DLD1 (cell line): Measurements from ENCODE around the gene CAST.

Experiments used
- in situ Hi-C: cut with HindIII; loops from 2 replicates; pipeline ENCODE4 v1.10.0; 2017; ENCODE audit warnings: low sequenced_read_pairs

Gene CAST

GRCh38 chr5:96664669-96665068 is 2.5 kb downstream of the CAST start:
- in situ Hi-C loops = loop anchor here (5.0 kb wide), 1 partner anchor 78 kb away; no protein-coding TSS in a partner anchor

GRCh38 chr5:96668725-96669124 is 6.5 kb downstream of the CAST start:
- in situ Hi-C loops = loop anchor here (5.0 kb wide), 1 partner anchor 74 kb away; no protein-coding TSS in a partner anchor

- in situ Hi-C loops = loop anchor here (5.0 to 10.0 kb wide), 2 partner anchors 55 to 72 kb away; no protein-coding TSS in a partner anchor
Observed at GRCh38 chr5:96669909-96670308, 7.7 kb downstream of the CAST start.

GRCh38 chr5:96671441-96671840 is 9.3 kb downstream of the CAST start:
- in situ Hi-C loops = loop anchor here (10.0 kb wide), 1 partner anchor 57 kb away; no protein-coding TSS in a partner anchor

GRCh38 chr5:96673127-96673526 is 11.0 kb downstream of the CAST start:
- in situ Hi-C loops = loop anchor here (10.0 kb wide), 1 partner anchor 58 kb away; no protein-coding TSS in a partner anchor

- in situ Hi-C loops = loop anchor here (10.0 kb wide), 1 partner anchor 61 kb away; no protein-coding TSS in a partner anchor
Observed at GRCh38 chr5:96675882-96676281, 13.7 kb downstream of the CAST start.

- in situ Hi-C loops = loop anchor here (10.0 kb wide), 1 partner anchor 63 kb away; no protein-coding TSS in a partner anchor
Observed at GRCh38 chr5:96677496-96677895, 15.3 kb downstream of the CAST start.

- in situ Hi-C loops = loop anchor here (10.0 kb wide), 1 partner anchor 64 kb away; no protein-coding TSS in a partner anchor
Observed at GRCh38 chr5:96679293-96679692, 17.1 kb downstream of the CAST start.

GRCh38 chr5:96680759-96681470 is 18.7 kb downstream of the CAST start:
- in situ Hi-C loops = no loop called here

- in situ Hi-C loops = no loop called here
Observed at GRCh38 chr5:96683392-96683791, 21.2 kb downstream of the CAST start.

GRCh38 chr5:96683810-96684209 is 21.6 kb downstream of the CAST start:
- in situ Hi-C loops = no loop called here

GRCh38 chr5:96687080-96687479 is 24.9 kb downstream of the CAST start:
- in situ Hi-C loops = no loop called here

GRCh38 chr5:96687812-96688453 is 25.8 kb downstream of the CAST start:
- in situ Hi-C loops = no loop called here

- in situ Hi-C loops = no loop called here
Observed at GRCh38 chr5:96690861-96691260, 28.7 kb downstream of the CAST start.

GRCh38 chr5:96691503-96692303 is 29.5 kb downstream of the CAST start:
- in situ Hi-C loops = no loop called here

GRCh38 chr5:96692441-96692840 is 30.3 kb downstream of the CAST start:
- in situ Hi-C loops = no loop called here

GRCh38 chr5:96699186-96699820 is 37.1 kb downstream of the CAST start:
- in situ Hi-C loops = no loop called here

GRCh38 chr5:96702503-96703383 is 40.6 kb downstream of the CAST start:
- in situ Hi-C loops = no loop called here

- in situ Hi-C loops = no loop called here
Observed at GRCh38 chr5:96703384-96703920, 41.3 kb downstream of the CAST start.
